ENCODE results near the gene CLCNKB. TPM values are rescaled to one million over a fixed set of nuclear protein-coding genes. Genes with fewer than 3 reads are reported as not detected.

CLCNKB gene
- total RNA-seq, 1 donor from 2014 or later: not detected

- Mint-ChIP-seq H3K9me3 (ENCODE audit: unreplicated experiment) (peaks cover 11% of the 10 kb centered on the region), H3K36me3 (ENCODE audit: unreplicated experiment) (no peaks in the 10 kb centered on the region), H3K4me1 (ENCODE audit: low read depth, unreplicated experiment) (peaks cover 15% of the 10 kb centered on the region), H3K4me3 (ENCODE audit: unreplicated experiment) (no peak overlapping the region), H3K27ac (ENCODE audit: unreplicated experiment) (no peak overlapping the region), H3K27me3 (ENCODE audit: unreplicated experiment) (peaks cover 4% of the 10 kb centered on the region)
- no peak for DNase-seq
- no peak for TF ChIP-seq CTCF (IDR thresholded peaks at IDR 0.05; ENCODE audit: partially characterized antibody, unreplicated experiment)
Observed at GRCh38 chr1:16015491-16015890, 28.1 kb upstream of the CLCNKB start.

- TF ChIP-seq CTCF (IDR thresholded peaks at IDR 0.05; ENCODE audit: partially characterized antibody, unreplicated experiment): no peak
- peaks cover 11% of the 10 kb centered on the region for H3K9me3 Mint-ChIP-seq (ENCODE audit: unreplicated experiment)
- no peaks in the 10 kb centered on the region for H3K36me3 Mint-ChIP-seq (ENCODE audit: unreplicated experiment)
- H3K27ac Mint-ChIP-seq (ENCODE audit: unreplicated experiment): no peak overlapping the region
- H3K27me3 Mint-ChIP-seq (ENCODE audit: unreplicated experiment): peaks cover 4% of the 10 kb centered on the region
- H3K4me3 Mint-ChIP-seq (ENCODE audit: unreplicated experiment): no peak overlapping the region
- peaks cover 15% of the 10 kb centered on the region for H3K4me1 Mint-ChIP-seq (ENCODE audit: low read depth, unreplicated experiment)
- no peak for DNase-seq
Observed at GRCh38 chr1:16015960-16016901, 27.4 kb upstream of the CLCNKB start.

- DNase-seq: no peak
- no peak overlapping the region for H3K27ac Mint-ChIP-seq (ENCODE audit: unreplicated experiment)
- H3K4me1 Mint-ChIP-seq (ENCODE audit: low read depth, unreplicated experiment): peaks cover 21% of the 10 kb centered on the region
- no peak for TF ChIP-seq CTCF (IDR thresholded peaks at IDR 0.05; ENCODE audit: partially characterized antibody, unreplicated experiment)
- H3K4me3 Mint-ChIP-seq (ENCODE audit: unreplicated experiment): no peak overlapping the region
- peaks cover 8% of the 10 kb centered on the region for H3K27me3 Mint-ChIP-seq (ENCODE audit: unreplicated experiment)
- H3K36me3 Mint-ChIP-seq (ENCODE audit: unreplicated experiment): no peaks in the 10 kb centered on the region
- peaks cover 11% of the 10 kb centered on the region for H3K9me3 Mint-ChIP-seq (ENCODE audit: unreplicated experiment)
Observed at GRCh38 chr1:16017076-16017460, 26.5 kb upstream of the CLCNKB start.

GRCh38 chr1:16017461-16018303, 25.9 kb upstream of the CLCNKB start, which contains the start of gene HSPB7:
Gene HSPB7 (minus strand): TSS chr1:16018043. CDS start chr1:16017963, 80 bp downstream.
- peak within 1 kb of the TSS; percentile 78 for H3K27ac Mint-ChIP-seq (ENCODE audit: unreplicated experiment)
- TF ChIP-seq CTCF (IDR thresholded peaks at IDR 0.05; ENCODE audit: partially characterized antibody, unreplicated experiment): no peak
- DNase-seq: peak; percentile 69
- peaks cover 11% of the 10 kb centered on the region for H3K9me3 Mint-ChIP-seq (ENCODE audit: unreplicated experiment)
- peak within 1 kb of the TSS; percentile 15 for H3K4me3 Mint-ChIP-seq (ENCODE audit: unreplicated experiment)
- no peaks in the 10 kb centered on the region for H3K36me3 Mint-ChIP-seq (ENCODE audit: unreplicated experiment)
- peaks cover 8% of the 10 kb centered on the region for H3K27me3 Mint-ChIP-seq (ENCODE audit: unreplicated experiment)
- peaks cover 23% of the 10 kb centered on the region for H3K4me1 Mint-ChIP-seq (ENCODE audit: low read depth, unreplicated experiment)
